Mesothelial cell of epicardium (in vitro differentiated cells): Measurements from ENCODE around the gene ZSWIM7. TPM values are rescaled to one million over a fixed set of nuclear protein-coding genes. Genes with fewer than 3 reads are reported as not detected.

Source experiments
- DNase-seq, 2 experiments: peaks; one replicate each; pipeline ENCODE4 v3.0.0; 2021; ENCODE audit warnings: low spot score in 2 of 2; ENCODE audit not compliant: unreplicated experiment in 2 of 2
- H3K27ac Mint-ChIP-seq: 2 replicates; pipeline ENCODE4 v1.8.0; 2021; ENCODE audit warnings: mixed read lengths
- H3K27me3 Mint-ChIP-seq: 2 replicates; pipeline ENCODE4 v1.8.0; 2021; ENCODE audit warnings: low read depth, mixed read lengths
- H3K36me3 Mint-ChIP-seq: 2 replicates; pipeline ENCODE4 v1.8.0; 2021; ENCODE audit warnings: mixed read lengths
- H3K4me1 Mint-ChIP-seq: 2 replicates; pipeline ENCODE4 v1.8.0; 2021; ENCODE audit warnings: mixed read lengths
- H3K4me3 Mint-ChIP-seq: 2 replicates; pipeline ENCODE4 v1.8.0; 2021; ENCODE audit warnings: mild to moderate bottlenecking, moderate library complexity, mixed read lengths
- H3K9me3 Mint-ChIP-seq: 2 replicates; pipeline ENCODE4 v1.8.0; 2021; ENCODE audit warnings: mixed read lengths
- CTCF ChIP-seq: fragments of 200-600 bp; sonication (generic); IDR thresholded peaks from one replicate; pipeline ENCODE4 v1.5.0; 2021; ENCODE audit warnings: antibody characterized with exemption; ENCODE audit not compliant: unreplicated experiment
- total RNA-seq: library from RNA; stranded (reverse); gene quantifications from 3 replicates; pipeline ENCODE4 v1.2.1, GENCODE V29; 2021

The ZSWIM7 gene
- total RNA-seq, 1 donor from 2014 or later, result 29.2 TPM

- Mint-ChIP-seq H3K27me3 (no peaks in the 10 kb centered on the region), H3K36me3 (peaks cover 64% of the 10 kb centered on the region), H3K27ac (no peak overlapping the region)
These were observed 4.3 kb upstream of the ZSWIM7 start for GRCh38 chr17:16003841-16004240.

GRCh38 chr17:16002708-16003260, 3.3 kb upstream of the ZSWIM7 start:
- Mint-ChIP-seq H3K4me3 (no peak overlapping the region), H3K27ac (no peak overlapping the region), H3K36me3 (peaks cover 53% of the 10 kb centered on the region), H3K4me1 (peaks cover 18% of the 10 kb centered on the region), H3K9me3 (peaks cover 8% of the 10 kb centered on the region), H3K27me3 (no peaks in the 10 kb centered on the region)
- no peak for TF ChIP-seq CTCF
- no peak for DNase-seq

More at GRCh38 chr17:16003841-16004240, 4.3 kb upstream of the ZSWIM7 start:
- Mint-ChIP-seq H3K4me1 (peaks cover 16% of the 10 kb centered on the region), H3K9me3 (peaks cover 8% of the 10 kb centered on the region), H3K4me3 (no peak overlapping the region)
- TF ChIP-seq CTCF, result no peak
- DNase-seq, result no peak

- Mint-ChIP-seq H3K27ac (peak overlapping the region; percentile 77), H3K4me3 (peak overlapping the region; percentile 77), H3K4me1 (peaks cover 18% of the 10 kb centered on the region), H3K9me3 (peaks cover 8% of the 10 kb centered on the region), H3K27me3 (no peaks in the 10 kb centered on the region), H3K36me3 (peaks cover 43% of the 10 kb centered on the region)
- DNase-seq, result no peak
- no peak for TF ChIP-seq CTCF
These were observed 1.9 kb upstream of the ZSWIM7 start for GRCh38 chr17:16001226-16001897.

GRCh38 chr17:15999974-16000827, 697 bp upstream of the ZSWIM7 start:
- Mint-ChIP-seq H3K27me3 (no peaks in the 10 kb centered on the region), H3K9me3 (peaks cover 8% of the 10 kb centered on the region), H3K4me3 (peak overlapping the region; percentile 77), H3K36me3 (peaks cover 35% of the 10 kb centered on the region), H3K4me1 (peaks cover 18% of the 10 kb centered on the region), H3K27ac (peak overlapping the region; percentile 77)
- no peak for TF ChIP-seq CTCF
- DNase-seq, result peak; percentile 26 to 58

GRCh38 chr17:15998031-15998562, 1.4 kb downstream of the ZSWIM7 start:
- Mint-ChIP-seq H3K4me1 (peaks cover 18% of the 10 kb centered on the region), H3K9me3 (peaks cover 8% of the 10 kb centered on the region), H3K27ac (peak overlapping the region; percentile 98), H3K4me3 (peak overlapping the region; percentile 92), H3K36me3 (peaks cover 22% of the 10 kb centered on the region), H3K27me3 (no peaks in the 10 kb centered on the region)
- no peak for TF ChIP-seq CTCF
- DNase-seq, result no peak
